PC-9 (cell line): ENCODE results near the gene ARMC2.

Source experiments
- CTCF ChIP-seq: fragments of 200-600 bp; sonication (generic); conservative IDR thresholded peaks from 2 replicates; pipeline ENCODE4 v1.6.1; 2017; ENCODE audit warnings: mixed run types, antibody characterized with exemption, mild to moderate bottlenecking, moderate library complexity
- EZH2 ChIP-seq: fragments of 200-600 bp; sonication (generic); IDR thresholded peaks from 2 replicates; pipeline ENCODE4 v1.8.0; 2017; ENCODE audit warnings: antibody characterized with exemption, low read depth

- TF ChIP-seq CTCF (no peak), EZH2 (no peak)
These were observed 80.4 kb downstream of the ARMC2 start for GRCh38 chr6:108928650-108929049.
